Measurements from ENCODE around the gene POLR1G.
A peak's percentile ranks its signal among the peaks of the same experiment; 100 is the strongest.
"Not testable (repeated sequence)": the region's sequence is repeated elsewhere in the genome, so short reads cannot be mapped to it uniquely, and the experiment has no call there.

The POLR1G gene

DNA sequence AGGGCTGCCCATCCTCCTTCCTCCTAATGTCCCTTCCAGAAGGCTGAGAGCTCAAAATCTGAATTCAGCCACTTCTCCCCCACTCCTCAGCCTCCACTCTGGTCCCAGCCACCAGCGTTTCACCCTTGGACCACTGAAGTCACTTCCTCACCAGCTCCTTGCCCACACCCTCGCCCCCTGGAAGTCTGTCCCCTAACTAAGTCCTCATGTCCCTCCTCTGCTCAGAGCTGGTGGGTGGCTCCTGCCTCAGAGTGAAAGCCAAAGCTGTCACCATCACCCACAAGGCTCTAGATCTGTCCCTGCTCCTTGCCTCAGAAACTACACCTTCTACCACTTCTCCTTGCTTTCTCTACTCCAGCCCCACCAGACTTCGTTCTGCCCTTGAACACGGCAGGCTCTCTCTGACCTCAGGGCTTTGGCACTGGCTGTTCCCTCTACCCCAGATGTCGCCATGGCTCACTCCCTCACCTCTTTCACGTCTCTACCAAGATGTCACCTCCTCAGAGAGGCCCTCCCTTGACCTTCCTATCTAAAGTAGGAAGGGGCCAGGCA is 15.6 kb downstream of the POLR1G start:
- no peak for DNase-seq (ENCODE audit: low read depth in 3 of 3)

DNA sequence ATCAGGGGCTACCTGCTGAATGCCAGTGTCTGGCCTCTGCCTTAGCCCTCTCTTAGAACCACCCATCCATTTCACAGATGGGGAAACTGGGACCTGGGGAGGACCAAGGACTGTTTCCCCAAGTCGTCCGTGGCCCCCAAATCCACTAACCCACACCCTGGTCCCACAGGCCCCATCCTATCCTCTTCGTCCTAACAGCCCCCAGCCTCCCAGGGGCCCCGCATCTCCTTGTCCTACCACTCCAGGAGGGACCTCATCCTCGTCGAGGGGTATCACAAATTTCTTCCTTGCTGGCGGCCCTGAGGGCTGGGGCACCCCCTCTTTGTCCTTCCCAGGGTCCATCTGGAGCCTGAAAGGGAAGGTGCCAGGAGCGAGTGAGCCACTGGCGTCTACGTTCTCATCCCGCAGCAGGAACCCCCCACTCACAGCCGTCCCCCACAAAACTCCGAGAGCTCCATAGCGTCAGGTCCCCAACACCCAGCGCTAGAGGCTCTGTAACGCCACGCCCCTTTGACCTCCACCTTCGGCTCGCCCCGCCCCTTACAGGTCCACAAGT is 16.7 kb downstream of the POLR1G start:
- no peak for DNase-seq (ENCODE audit: low read depth in 3 of 3)

DNA sequence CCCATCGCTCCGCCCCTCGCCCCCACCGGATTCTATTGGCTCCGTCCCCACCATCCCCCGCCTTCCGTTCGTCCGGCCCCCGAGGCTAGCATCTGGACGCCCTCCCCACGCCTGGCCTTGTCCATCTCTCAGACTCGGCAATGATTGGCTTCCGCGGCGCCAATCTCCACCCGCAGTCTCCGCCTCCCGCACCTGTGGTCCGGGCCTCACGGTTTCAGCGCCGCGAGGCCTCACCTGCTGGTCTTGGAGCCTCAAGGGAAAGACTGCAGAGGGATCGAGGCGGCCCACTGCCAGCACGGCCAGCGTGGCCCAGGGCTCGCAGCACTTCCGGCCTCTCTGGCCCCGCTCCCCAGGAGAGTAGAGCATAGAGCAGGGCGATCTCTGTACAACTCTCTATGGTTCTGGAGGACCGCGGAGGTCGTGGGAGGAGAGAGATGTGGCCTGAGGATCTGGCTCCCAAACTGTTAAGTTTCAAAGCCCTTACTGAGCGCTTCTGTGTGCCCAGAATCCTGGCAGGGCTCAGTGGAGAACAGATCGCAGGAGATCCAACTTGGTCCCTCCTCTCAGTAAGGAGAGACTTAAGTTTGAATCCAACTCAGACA is 17.2 kb downstream of the POLR1G start, which contains the start of gene ERCC1:
ERCC1 (minus strand) TSS at position 329 of the 602 bp plus-strand sequence. CDS start 543 bp downstream, outside the sequence.
- DNase-seq (ENCODE audit: low read depth in 3 of 3) = peak; percentile 62 to 93 (median 62)

DNA sequence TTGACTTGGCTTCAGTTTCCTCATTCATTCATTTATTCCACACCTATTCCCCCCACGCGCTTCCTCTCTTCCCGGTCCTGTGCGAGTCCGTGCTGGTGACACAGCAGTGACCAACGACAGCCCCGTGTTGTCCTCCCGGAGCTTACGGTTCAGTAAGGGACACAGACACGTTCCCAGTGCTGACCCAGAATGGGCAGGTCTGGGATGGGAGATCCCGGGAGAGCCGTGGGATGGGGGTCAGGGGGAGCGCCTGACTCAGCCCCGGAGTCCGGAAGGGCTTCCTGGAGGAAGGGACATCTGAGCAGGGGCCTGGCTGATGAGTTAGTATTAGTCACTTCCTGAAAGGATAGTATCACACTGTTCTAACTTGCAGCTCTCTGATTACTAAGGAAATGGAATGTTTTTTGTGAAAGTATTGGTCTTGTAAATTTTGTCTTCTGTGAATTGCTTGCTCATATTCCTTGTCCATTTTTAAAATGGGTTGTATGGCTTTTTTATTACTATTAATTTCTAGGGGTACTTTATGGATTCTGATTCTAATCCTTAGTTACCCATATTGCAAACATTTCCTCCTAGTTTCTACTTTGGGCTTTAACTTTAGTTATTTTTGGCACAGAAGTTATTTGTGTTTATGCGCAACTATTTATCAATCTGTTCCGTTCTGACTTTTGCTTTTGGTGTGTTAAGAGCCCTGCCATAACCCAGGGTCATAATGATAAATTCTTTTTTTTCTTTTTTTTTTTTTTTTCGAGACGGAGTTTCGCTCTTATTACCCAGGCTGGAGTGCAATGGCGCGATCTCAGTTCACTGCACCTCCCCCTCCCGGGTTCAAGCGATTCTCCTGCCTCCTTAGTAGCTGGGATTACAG is 18.0 kb downstream of the POLR1G start:
- DNase-seq (ENCODE audit: low read depth in 3 of 3) = peak in 1 of 3 experiments; percentile 42

DNA sequence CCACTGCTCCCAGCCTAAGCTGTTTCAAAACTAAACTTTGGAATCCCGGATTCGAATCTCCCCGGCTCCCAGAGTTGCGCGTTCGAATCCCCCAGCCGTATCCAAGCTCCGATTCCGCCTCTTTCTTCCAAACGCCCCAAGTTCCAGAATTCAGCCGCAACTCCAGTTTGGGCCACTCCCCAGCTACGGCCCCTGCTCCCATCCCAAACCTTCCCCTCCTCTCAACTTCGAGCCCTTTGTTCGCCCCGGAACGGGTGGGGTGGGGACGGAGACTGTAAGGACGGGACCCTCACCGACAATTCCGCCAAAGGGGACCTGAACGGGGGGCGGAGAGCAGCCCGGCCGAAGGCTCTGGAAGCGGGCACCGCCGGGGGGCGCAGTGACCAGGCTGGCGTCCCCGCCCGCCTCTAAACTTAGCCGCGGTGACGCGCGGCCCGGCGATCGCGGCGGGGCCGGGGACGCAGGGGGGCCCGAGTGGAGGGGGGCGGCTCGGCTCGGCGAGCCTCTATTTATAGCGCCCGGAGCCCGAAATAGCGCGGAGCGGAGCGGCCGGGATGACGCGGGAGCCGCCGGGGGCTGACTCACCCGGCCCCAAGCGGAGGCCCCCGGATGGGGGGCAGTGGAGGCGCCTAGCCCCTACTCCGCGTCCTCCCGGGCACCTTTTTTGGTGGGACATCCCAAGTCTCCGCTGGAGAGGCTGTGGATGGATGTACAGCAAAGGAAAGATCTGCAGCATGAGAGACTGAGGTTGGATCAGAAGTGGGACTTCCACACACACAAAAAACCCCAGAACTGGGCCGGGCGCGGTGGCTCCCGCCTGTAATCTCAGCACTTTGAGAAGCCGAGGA is 22.2 kb downstream of the POLR1G start:
- no peak for DNase-seq (ENCODE audit: low read depth in 3 of 3)

DNA sequence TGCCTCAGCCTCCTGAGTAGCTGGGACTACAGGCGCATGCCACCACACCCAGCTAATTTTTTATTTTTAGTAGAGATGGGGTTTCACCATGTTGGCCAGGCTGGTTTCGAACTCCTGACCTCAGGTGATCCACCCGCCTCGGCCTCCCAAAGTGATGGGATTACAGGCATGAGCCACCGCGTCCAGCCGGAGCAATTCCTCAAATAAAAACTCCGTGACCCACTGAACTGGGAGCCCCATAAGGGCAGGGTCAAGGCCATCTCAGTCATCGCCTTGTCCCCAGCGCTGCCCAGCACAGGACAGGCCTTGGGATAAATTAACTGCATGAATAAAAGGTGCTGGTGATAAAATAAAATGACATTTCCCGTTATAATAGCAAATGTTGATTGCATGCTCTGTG is 23.5 kb downstream of the POLR1G start:
- not testable (repeated sequence) for DNase-seq (ENCODE audit: low read depth in 3 of 3)

DNA sequence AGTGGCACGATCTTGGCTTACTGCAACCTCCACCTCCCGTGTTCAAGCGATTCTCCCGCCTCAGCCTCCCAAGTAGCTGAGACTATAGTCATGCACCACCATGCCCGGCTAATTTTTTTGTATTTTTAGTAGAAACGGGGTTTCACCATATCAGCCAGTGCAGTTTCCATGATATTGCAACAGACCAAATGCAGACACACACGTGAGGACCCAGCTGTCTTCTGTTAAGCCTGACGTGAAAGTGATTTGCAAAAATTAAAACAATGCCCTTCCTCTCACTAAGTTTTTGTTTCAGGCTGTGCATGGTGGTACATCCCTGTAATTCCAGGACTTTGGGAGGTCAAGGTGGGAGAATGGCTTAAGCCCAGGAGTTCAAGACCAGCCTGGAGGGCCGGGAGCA is 24.6 kb downstream of the POLR1G start:
- DNase-seq (ENCODE audit: low read depth in 3 of 3) = not testable (repeated sequence)

DNA sequence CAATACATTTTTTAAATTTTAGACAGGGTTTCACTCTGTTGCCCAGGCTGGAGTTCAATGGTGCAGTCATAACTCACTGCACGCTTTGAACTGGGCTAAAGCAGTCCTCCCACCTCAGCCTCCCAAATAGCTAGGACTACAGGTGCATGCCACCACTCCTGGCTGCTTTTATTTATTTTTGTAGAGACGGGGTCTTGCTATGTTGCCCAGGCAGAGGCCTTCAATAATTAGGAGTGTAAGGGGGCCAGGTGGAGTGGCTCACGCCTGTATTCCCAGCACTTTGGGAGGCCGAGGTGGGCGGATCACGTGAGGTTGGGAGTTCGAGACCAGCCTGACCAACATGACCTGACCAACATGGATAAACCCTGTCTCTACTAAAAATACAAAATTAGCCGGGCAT is 26.1 kb downstream of the POLR1G start:
- not testable (repeated sequence) for DNase-seq (ENCODE audit: low read depth in 3 of 3)

DNA sequence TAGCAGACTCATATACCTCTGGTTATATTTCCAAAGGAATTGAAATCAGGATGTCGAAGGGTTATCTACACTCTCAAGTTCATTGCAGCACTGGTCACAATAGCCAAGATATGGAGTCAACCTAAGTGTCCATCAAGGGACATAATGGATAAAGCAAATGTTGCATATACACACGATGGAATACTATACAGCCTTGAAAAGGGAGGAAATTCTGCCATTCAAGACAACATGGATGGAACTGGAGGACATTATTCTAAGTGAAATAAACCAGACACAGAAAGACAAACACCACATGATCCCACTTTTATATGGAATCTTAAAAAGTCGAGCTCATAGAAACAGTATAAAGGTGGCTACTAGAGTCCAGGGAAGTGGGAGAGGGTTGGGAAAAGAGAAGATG is 30.9 kb downstream of the POLR1G start:
- no peak for DNase-seq (ENCODE audit: low read depth in 3 of 3)

DNA sequence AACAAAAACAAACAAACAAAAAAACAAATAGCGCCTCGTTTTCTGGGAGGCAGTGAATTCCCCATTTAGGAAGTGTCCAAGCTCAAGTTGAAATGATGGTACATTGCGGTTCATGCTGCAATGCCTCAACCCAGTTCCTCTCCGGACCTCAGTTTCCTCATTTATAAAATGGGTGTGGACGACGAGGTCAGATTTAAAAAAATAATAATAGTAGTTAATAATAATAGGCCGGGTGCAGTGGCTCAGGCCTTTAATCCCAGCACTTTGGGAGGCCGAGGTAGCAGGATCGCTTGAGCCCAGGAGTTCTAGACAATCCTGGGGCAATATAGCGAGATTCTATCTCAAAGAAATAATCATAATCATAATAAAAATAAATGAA is 32.7 kb downstream of the POLR1G start:
- DNase-seq (ENCODE audit: low read depth in 3 of 3) = no peak

DNA sequence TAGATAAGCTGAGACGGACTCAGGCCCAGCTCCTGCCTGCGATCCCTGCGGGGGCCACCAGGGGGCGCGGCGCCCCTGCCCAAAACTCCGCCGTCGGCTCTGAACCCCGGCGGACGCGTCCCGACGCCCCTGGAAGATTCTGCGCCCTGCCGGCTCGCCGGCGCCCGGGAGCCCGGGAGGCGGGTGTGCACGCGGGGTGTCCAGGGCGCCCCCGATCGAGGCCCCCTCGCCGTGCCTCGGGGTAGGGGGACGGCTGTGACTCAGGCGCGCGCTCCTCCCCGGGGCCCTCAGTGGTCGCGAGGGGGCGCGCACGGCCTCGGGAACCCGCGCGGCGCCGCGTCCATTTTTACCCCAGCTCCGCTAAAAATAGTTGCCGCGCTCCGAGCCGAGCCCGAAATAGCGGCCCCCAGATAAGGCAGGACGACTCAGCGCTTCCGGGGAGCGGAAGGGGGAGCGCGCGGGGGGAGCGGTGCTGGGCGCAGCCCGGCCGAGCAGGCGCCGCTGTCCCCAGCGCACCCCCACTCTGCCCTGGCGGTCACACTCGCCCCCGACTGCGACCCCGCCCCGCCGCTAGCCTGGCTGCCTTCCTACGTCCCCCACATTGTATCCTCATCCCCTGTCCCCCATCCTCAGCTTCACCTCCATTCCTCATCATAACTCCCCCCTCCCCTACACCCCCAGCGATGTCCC is 33.3 kb downstream of the POLR1G start:
- DNase-seq (ENCODE audit: low read depth in 3 of 3) = peak; percentile 64 to 80 (median 64)

DNA sequence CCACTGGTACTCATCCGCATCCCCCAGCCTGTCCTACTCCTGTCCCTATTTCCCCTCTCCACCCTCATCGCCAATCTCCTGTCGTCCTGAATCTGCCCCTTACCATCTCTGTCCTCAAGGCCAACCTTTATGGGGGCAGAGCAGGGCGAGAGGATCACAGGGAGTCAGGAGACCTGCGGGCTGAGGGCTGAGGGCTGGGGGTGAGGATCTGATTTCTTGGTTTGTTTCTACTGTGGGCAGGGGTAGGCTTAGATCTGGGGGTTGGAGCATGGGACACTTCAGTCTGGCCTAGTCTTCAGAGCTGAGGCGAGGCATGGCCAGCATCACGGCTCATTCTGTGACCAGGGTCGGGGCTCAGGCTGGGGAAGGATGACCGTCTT is 33.8 kb downstream of the POLR1G start:
- no peak for DNase-seq (ENCODE audit: low read depth in 3 of 3)

DNA sequence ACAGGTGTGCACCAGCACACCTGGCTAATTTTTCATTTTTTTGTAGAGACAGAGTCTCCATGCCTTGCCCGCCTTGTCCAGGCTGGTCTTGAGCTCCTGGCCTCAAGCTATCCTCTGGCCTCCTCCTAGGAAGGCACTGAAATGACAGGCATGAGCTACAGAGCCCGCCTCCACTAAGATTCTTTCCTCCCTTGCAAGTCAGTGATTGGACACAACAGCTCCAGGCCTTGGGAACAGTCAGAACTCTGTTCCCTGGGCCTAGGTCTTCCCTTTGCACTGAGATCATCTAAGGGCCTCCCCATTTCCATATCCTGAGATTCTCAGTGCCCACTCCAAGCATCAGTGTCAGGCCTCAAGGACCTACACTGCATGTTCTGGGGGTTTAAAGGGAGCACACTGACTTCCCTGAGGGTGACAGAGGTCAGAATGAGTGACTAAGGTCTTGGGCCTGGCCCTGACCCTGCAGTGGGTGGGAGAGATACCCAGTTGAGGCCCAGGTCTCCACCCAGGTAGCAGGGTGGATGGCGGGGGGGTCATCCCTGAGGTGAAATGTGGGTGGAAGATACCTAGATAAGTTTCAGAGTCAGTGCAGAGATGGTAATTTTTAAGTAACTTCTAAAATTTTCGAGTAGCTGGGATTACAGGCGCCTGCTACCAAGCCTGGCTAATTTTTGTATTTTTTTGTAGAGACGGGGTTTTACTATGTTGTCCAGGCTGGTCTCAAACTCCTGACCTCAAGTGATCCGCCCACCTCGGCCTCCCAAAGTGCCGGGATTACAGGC is 34.6 kb downstream of the POLR1G start:
- no peak for DNase-seq (ENCODE audit: low read depth in 3 of 3)

DNA sequence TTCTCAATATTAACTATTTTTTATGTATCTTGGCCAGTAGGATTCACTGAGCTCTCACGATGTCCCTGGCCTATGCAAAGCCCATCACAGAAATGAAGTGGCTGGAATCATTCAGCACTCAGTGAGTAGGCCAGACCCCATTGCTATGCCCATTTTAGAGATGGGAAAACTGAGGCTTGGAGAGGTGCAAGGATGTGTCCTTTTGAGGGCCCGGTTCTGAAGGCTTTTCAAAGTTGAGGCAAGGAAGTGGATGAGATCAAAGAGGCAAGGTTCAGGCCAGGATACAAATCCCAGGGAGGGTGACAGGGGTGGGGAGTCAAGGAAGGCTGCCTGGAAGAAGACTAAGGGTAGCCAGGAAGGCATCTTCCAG is 35.9 kb downstream of the POLR1G start:
- DNase-seq (ENCODE audit: low read depth in 3 of 3) = no peak

DNA sequence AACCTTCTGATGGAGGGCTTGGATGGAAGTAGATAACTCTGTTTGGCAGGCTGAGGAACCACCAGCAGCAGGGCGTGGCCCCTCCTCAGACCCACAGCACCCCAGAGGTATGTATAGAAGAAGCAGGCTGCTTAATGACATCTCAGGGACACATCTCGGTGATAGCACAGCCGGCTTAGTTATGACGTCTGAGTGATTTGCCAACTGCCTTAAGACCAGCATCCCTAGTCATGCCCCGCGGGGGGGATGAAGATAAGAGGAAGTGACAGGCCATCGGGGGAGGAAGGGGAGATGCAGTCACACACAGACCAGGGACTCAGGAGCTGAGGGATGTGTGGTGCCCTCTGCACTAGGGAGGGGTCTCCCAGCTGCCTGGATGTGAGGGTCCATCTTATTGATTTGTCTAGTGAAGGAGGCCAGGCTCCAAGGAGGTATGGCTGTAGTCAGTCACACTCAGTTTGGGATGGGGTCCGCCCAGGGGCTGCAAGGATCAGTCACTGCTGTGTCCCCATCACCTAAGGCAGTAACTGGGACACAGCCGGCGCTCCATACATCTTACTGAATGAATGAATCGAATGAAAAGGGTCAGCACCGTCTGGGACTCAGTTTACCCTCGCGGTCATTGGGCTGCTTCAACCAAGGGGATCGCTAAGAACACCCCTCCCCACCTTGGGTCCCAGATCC is 36.5 kb downstream of the POLR1G start:
- no peak for DNase-seq (ENCODE audit: low read depth in 3 of 3)

DNA sequence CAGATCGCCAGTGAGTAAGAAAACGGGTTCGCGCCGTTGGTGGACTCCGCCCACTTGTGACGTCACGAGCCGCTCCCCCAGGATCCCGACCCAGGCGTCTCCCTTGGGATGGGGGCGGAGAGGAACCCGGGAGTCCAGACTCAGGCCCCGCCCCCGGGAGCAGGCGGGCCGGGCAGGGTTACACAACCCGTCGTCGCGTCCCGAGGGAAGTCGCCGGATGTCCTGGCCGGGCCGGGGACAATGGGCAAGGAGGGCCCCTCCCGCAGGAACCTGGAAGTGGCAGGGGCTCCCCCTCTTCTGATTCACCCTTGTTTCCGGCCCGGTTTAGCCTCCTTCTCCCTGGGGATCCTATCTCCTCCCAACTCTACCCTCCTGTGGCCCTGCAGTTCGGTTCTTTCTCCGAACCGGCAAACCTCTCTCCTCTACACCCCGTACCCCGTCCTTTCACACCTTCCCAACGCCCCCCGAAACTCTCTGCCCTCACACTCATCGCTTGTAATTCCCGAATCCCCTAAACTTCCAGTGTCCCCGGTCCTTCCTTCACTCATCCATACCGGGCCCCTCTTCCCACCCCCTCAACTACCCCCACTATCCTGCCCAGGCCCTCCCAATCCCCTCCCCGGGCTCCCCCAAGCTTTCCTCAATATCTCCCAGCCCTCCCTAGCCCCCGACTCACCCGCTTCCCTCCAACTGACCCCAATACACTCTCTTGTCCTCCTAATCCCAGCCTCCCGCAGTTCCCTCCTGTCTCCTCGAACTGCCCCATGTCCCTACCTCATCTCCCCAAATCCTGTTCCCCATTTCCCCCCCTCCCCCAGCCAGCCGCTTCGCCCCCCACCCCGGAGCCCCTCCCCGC is 37.2 kb downstream of the POLR1G start:
- peak in 2 of 3 experiments; percentile 19 to 63 for DNase-seq (ENCODE audit: low read depth in 3 of 3)

DNA sequence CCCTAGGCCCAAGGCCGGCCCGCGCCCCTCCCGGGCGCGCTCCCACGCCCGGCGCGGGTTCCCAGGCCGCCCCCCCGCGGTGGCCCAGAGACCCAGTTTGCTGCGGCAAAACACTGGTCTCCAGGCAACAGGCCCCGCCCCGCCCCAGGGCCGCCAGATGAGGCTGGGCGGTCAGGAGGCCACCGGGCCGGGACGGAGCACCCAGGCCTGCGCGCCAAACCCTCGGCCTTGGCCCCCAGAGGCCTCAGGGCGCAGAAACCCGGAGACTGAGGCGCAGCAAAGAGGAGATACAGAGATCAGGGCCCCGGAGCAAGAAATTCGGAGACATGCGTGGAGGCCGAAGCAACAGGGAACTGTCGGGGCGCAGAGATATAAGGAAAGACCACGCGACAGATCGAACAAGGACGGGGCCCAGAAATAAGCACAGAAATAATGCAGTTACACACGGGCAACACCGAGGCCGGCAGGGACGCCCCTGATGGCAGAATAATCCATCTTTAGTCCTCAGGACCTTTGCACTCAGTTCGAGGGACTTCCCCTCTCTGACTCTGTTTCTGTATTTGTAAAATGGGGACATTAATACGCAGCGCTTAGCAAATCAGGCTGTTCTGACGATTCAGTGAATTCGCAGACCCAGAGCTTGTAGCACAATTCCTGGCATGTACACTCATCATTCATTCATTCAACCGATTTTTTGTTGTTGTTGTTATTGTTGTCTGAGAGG is 38.0 kb downstream of the POLR1G start:
- peak in 2 of 3 experiments; percentile 61 to 73 for DNase-seq (ENCODE audit: low read depth in 3 of 3)

DNA sequence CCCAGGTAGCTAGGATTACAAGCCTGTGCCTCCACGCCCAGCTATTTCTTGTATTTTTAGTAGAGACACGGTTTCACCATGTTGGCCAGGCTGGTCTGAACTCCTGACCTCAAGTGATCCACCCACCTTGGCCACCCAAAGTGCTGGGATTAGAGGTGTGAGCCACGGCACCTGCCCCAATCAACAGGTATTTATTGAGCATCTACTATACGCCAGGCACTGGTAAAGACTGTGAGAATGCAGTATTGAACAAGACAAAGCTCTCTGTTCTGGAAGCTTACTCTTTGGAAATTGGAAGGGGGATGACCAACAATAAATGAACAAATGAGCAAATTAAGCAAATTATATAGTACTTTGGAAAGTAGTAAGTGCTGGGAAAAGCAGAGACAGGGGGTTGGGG is 38.7 kb downstream of the POLR1G start:
- DNase-seq (ENCODE audit: low read depth in 3 of 3) = no peak
